ENCODE measurements around the gene NUDT14. TPM values are rescaled to one million over a fixed set of nuclear protein-coding genes. Genes with fewer than 3 reads are reported as not detected.

The NUDT14 gene
- total RNA-seq, 3 donors from 2014 or later, result 26.9 to 46.7 (median 37.9) TPM

DNA sequence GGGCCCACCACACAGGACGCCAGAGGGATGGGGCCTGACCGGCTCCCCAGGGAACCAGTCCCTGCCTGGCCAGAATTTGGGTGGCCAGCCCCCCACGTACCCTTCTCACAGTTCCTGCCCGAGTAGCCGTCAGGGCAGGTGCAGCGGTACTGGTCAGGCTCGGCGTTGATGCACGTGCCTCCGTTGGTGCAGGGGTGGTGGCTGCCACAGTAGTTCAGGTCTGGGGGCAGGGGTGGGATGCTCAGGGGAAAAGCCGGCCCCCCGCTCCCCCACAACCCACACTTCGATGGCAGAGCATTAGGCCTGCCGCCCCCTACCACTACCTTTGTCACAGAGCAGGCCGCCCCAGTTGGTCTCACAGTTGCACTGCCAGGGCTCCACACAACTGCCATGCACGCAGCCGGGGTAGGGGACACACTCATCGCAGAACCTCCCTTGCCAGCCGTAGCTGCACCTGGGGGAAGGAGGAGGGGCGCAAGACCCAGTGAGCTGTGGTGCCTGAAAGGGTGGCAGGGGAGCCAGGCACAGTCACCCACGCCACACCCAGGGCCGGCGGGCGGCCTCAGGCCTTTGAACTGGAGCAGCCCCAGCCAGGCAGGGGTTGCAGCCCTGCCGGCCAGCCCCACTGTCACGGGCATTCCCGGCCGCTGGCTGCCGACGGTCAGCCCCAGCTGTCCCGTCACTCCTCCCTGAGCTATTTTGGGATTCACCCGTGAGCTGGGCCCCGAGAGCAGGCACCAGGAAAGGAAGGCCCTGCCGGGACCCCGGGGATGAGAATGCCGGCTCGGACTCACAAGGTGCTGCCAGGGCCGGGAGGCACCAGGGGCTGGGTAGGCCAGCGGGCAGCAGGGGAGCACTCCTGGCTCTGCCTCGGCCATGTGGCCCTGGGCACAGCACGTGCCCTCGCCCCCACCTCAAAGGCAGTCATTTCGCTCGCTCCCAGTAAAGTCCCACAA, 29.0 kb downstream of the NUDT14 start:
- H3K4me1 ChIP-seq (ENCODE audit: low read depth), result no peaks in the 10 kb centered on the region
- ATAC-seq (no peak), DNase-seq (peak in 1 of 3 donors; percentile 38)
- TF ChIP-seq CTCF (IDR thresholded peaks at IDR 0.05), result no peak
- H3K4me3 ChIP-seq, result no peak overlapping the region
- no peaks in the 10 kb centered on the region for H3K36me3 ChIP-seq (ENCODE audit: low read depth)
- H3K9me3 ChIP-seq, result no peaks in the 10 kb centered on the region
- intact Hi-C loops (cut with DNase I, micrococcal nuclease), result no loop called here

- no peak for TF ChIP-seq CTCF (IDR thresholded peaks at IDR 0.05)
- intact Hi-C loops (cut with DNase I, micrococcal nuclease), result no loop called here
- Histone ChIP-seq H3K36me3 (ENCODE audit: low read depth) (no peaks in the 10 kb centered on the region), H3K4me1 (ENCODE audit: low read depth) (no peaks in the 10 kb centered on the region), H3K4me3 (no peak overlapping the region), H3K9me3 (no peaks in the 10 kb centered on the region)
- ATAC-seq (no peak), DNase-seq (peak in 1 of 3 donors; percentile 34)
Observed at GRCh38 chr14:105151084-105151837, 29.9 kb downstream of the NUDT14 start.

DNA sequence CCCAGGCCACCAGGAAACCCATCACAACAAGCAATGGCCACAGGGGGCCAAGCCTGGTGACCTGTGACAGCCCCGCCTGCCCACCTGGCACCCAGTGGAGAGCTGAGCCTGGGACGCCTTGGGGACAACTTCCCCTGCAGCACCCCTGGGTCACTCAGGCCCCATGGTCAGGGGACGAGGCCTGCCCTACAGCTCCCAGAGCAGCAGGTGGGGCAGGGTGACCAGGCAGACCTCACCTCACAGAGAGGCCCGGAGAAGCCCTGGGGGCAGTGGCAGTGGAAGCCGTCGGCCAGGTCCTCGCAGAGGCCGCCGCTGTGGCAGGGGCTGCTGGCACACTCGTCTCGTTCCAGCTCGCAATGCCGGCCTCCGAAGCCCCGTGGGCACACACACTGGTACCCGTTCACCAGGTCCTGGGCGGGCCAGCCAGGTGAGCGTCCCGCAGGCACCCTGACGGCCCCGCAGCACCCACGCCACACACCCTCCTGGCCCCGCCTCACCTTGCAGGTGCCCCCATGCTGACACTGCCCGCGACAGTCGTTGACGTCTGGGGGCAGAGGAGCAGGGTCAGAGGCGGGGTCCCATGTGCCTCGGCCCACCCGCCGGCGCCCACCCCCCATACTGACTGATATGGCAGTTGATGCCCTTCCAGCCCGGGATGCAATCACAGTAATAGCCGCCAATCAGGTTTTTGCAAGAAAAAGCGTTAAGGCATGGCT, 30.6 kb downstream of the NUDT14 start:
- Histone ChIP-seq H3K9me3 (no peaks in the 10 kb centered on the region), H3K4me1 (ENCODE audit: low read depth) (no peaks in the 10 kb centered on the region), H3K36me3 (ENCODE audit: low read depth) (no peaks in the 10 kb centered on the region), H3K4me3 (no peak overlapping the region)
- no peak for ATAC-seq
- intact Hi-C loops (cut with DNase I, micrococcal nuclease), result no loop called here
- no peak for TF ChIP-seq CTCF (IDR thresholded peaks at IDR 0.05)
- DNase-seq, result peak in 2 of 3 donors; percentile 23 to 40

DNA sequence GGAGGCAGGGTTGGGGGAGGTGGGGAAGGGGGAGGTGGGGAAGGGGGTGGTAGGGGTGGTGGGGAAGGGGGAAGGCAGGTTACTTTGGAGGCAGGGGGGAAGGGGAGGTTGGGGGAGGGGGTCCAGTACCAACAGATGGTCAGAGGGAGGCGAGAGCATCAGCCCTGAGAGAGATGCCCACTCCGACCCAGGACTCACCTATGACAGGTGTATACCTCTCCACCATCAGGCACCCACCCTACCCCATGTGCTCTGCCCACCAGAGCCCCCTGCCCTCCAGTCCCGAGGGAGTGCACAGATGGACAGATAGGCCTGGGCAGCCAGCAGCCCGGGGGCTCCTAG, 31.1 kb downstream of the NUDT14 start:
- H3K4me1 ChIP-seq (ENCODE audit: low read depth), result no peaks in the 10 kb centered on the region
- no peak for TF ChIP-seq CTCF (IDR thresholded peaks at IDR 0.05)
- no peak for DNase-seq
- no peaks in the 10 kb centered on the region for H3K9me3 ChIP-seq
- H3K36me3 ChIP-seq (ENCODE audit: low read depth), result no peaks in the 10 kb centered on the region
- intact Hi-C loops (cut with DNase I, micrococcal nuclease), result no loop called here
- H3K4me3 ChIP-seq, result no peak overlapping the region
- ATAC-seq, result no peak

- intact Hi-C loops (cut with DNase I, micrococcal nuclease), result no loop called here
- no peaks in the 10 kb centered on the region for H3K36me3 ChIP-seq (ENCODE audit: low read depth)
- TF ChIP-seq CTCF (IDR thresholded peaks at IDR 0.05), result no peak
- no peak for ATAC-seq
- H3K4me1 ChIP-seq (ENCODE audit: low read depth), result no peaks in the 10 kb centered on the region
- H3K4me3 ChIP-seq, result no peak overlapping the region
- DNase-seq, result peak in 1 of 3 donors; percentile 22
- H3K9me3 ChIP-seq, result no peaks in the 10 kb centered on the region
Observed at GRCh38 chr14:105149146-105149781, 31.8 kb downstream of the NUDT14 start.
